Stimulated activated CD8-positive, alpha-beta memory T cell treated with anti-CD3 and anti-CD28 coated beads, Interleukin-7, amount 100 ng/mL, for 4 hours (primary cell): ENCODE results near the gene NPIPB2.
"Not testable (repeated sequence)": the region's sequence is repeated elsewhere in the genome, so short reads cannot be mapped to it uniquely, and the experiment has no call there.

Experiments used
- DNase-seq, 2 donors: peaks; one replicate each; pipeline ENCODE4 v3.0.0-alpha.2; 2020; ENCODE audit warnings: low read depth in 2 of 2

NPIPB2 gene

GRCh38 chr16:11941945-11942344, at the start of gene NPIPB2:
Gene NPIPB2 (minus strand): TSS chr16:11942045. CDS start chr16:11942045, 0 bp downstream.
- DNase-seq, result not testable (repeated sequence)

- no peak for DNase-seq
Observed at GRCh38 chr16:11990702-11991390, 49.0 kb upstream of the NPIPB2 start.

- no peak for DNase-seq
Observed at GRCh38 chr16:11988258-11988978, 46.6 kb upstream of the NPIPB2 start.

GRCh38 chr16:11986521-11987057, 44.7 kb upstream of the NPIPB2 start:
- DNase-seq, result no peak

- DNase-seq, result no peak
Observed at GRCh38 chr16:11985250-11985649, 43.4 kb upstream of the NPIPB2 start.

GRCh38 chr16:11980136-11980844, 38.4 kb upstream of the NPIPB2 start:
- no peak for DNase-seq

GRCh38 chr16:11979013-11979672, 37.3 kb upstream of the NPIPB2 start:
- no peak for DNase-seq

GRCh38 chr16:11978080-11978479, 36.2 kb upstream of the NPIPB2 start:
- no peak for DNase-seq

GRCh38 chr16:11977376-11978041, 35.7 kb upstream of the NPIPB2 start:
- no peak for DNase-seq

- DNase-seq, result no peak
Observed at GRCh38 chr16:11976850-11977375, 35.1 kb upstream of the NPIPB2 start.

- DNase-seq, result no peak
Observed at GRCh38 chr16:11973070-11973469, 31.2 kb upstream of the NPIPB2 start.

GRCh38 chr16:11972128-11972527, 30.3 kb upstream of the NPIPB2 start:
- DNase-seq, result no peak

GRCh38 chr16:11970292-11970691, 28.4 kb upstream of the NPIPB2 start:
- not testable (repeated sequence) for DNase-seq

- DNase-seq, result no peak
Observed at GRCh38 chr16:11968577-11968976, 26.7 kb upstream of the NPIPB2 start.

- DNase-seq, result no peak
Observed at GRCh38 chr16:11967195-11967911, 25.5 kb upstream of the NPIPB2 start.

GRCh38 chr16:11966173-11966572, 24.3 kb upstream of the NPIPB2 start:
- no peak for DNase-seq

- DNase-seq, result no peak
Observed at GRCh38 chr16:11964761-11965551, 23.1 kb upstream of the NPIPB2 start, which contains the start of gene TNFRSF17. Gene TNFRSF17 (plus strand): TSS chr16:11965210. CDS start chr16:11965325, 115 bp downstream.

- no peak for DNase-seq
Observed at GRCh38 chr16:11963706-11964105, 21.9 kb upstream of the NPIPB2 start.

GRCh38 chr16:11962978-11963377, 21.1 kb upstream of the NPIPB2 start:
- not testable (repeated sequence) for DNase-seq
